Measurements from ENCODE around the gene DSCAML1. TPM values are rescaled to one million over a fixed set of nuclear protein-coding genes. Genes with fewer than 3 reads are reported as not detected.

The DSCAML1 gene
- total and polyA plus RNA-seq, 2 of the 8 experiments (the other 6 are each of a cell fraction or from before 2014, with no cell fraction given) = 0.19 to 0.24 TPM

DNA sequence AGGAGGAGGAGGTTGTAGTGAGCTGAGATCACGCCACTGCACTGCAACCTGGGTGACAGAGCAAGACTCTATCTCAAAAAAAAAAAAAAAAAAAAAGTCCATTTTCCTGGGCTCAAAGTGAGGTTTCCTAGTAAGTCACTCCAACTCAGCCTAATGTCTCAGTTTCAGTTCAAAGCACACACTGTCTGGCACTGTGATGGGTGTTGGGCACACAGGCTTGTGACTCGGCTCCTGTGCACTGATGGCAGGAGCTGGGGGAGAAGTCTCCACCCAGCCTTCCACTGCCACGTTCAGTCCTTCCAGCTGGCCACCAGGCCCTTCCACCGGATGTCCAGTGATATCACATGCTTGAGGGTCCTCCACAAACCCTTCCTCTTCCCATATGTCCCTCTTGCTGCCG lies 283.4 kb downstream of the DSCAML1 start:
- CTCF ChIA-PET (ENCODE audit: partially characterized antibody) = interaction anchor here (0.6 to 2.6 kb wide), 8 partner anchors 11 to 294 kb away, joined by 3 to 10 read pairs (median 6); no protein-coding TSS in a partner anchor
- 80% methylated on average over 5 of the region's 5 CpGs; no CpG with 5 or more reads in 1 of the 2 experiments for WGBS, 2 experiments (ENCODE audit: extremely low coverage in 1 of 2, insufficient coverage in 1 of 2, insufficient read length in 1 of 2, insufficient replicate concordance in 2 of 2, low coverage in 1 of 2, low lambda C conversion rate in 2 of 2, missing lambda C conversion rate in 1 of 2)
- H3K9ac ChIP-seq (replicated peaks in 1 of 4; ENCODE audit: extremely low read depth in 1 of 4, low read depth in 3 of 4, low read length in 3 of 4) = no peak overlapping the region
- TF ChIP-seq BCL11A (IDR thresholded peaks at IDR 0.05; ENCODE audit: low read depth in 2 of 2, low read length in 2 of 2) = no peak

More for the DNA sequence above, 283.4 kb downstream of the DSCAML1 start:
- Histone ChIP-seq H2AK5ac (ENCODE audit: low read depth, low read length) (0 out of 2 replicates have a peak overlapping the region, but pooled peaks have one; percentile 32), H3K18ac (ENCODE audit: extremely low read depth, low read length) (no peak overlapping the region), H2AFZ (ENCODE audit: low read length) (no peak overlapping the region), H3K79me2 (ENCODE audit: control insufficient read depth in 1 of 2, insufficient read depth in 2 of 2, low read length in 2 of 2) (no peaks in the 10 kb centered on the region), H2BK15ac (ENCODE audit: low read length) (peak overlapping the region; percentile 55; the same call in 1 of the 2 replicates), H2BK20ac (ENCODE audit: low read length) (no peak overlapping the region), H2BK5ac (ENCODE audit: low read depth, low read length) (no peak overlapping the region; the same call in 1 of the 2 replicates), H3K9me3 (ENCODE audit: insufficient read depth in 2 of 2, low read depth in 1 of 2, low read length in 1 of 2) (no peaks in the 10 kb centered on the region), H3K27ac (ENCODE audit: low read depth, low read length) (no peak overlapping the region), H2BK12ac (ENCODE audit: low read depth, low read length) (0 out of 2 replicates have a peak overlapping the region, but pooled peaks have one; percentile 80), H4K8ac (ENCODE audit: extremely low read depth, insufficient read depth, low read length) (0 out of 2 replicates have a peak overlapping the region, but pooled peaks have one; percentile 42), H3K23ac (ENCODE audit: insufficient read length) (no peak overlapping the region), H3K56ac (replicated peaks; ENCODE audit: insufficient read length, low read depth, low read length) (no peak overlapping the region), H4K5ac (ENCODE audit: insufficient read length, low read depth, low read length) (no peak overlapping the region), H3K79me1 (ENCODE audit: low read depth, low read length) (no peaks in the 10 kb centered on the region), H3K14ac (ENCODE audit: insufficient read length) (no peak overlapping the region), H3K36me3 (ENCODE audit: control insufficient read depth in 2 of 4, insufficient read depth in 4 of 4, low read length in 3 of 4) (no peaks in the 10 kb centered on the region), H3K23me2 (ENCODE audit: low read depth, low read length) (no peaks in the 10 kb centered on the region; the same call in 1 of the 2 replicates), H3K4me1 (replicated peaks in 1 of 4; ENCODE audit: control insufficient read depth in 3 of 4, insufficient read depth in 4 of 4, low read length in 3 of 4) (peaks cover 7 to 23% (median 14%) of the 10 kb centered on the region in 4 experiments), H4K91ac (replicated peaks; ENCODE audit: insufficient read length, low read length) (no peak overlapping the region), H3K4ac (replicated peaks; ENCODE audit: insufficient read length, low read depth, low read length) (no peak overlapping the region), H4K20me1 (replicated peaks in 1 of 2; ENCODE audit: control insufficient read depth in 1 of 2, insufficient read depth in 2 of 2, low read length in 2 of 2) (no peaks in the 10 kb centered on the region), H3K27me3 (replicated peaks in 1 of 4; ENCODE audit: control insufficient read depth in 3 of 4, extremely low read depth in 1 of 4, insufficient read depth in 3 of 4, low read length in 3 of 4) (no peaks in the 10 kb centered on the region), H2BK120ac (replicated peaks; ENCODE audit: low read depth, low read length) (no peak overlapping the region), H3K4me2 (ENCODE audit: insufficient read depth in 1 of 2, low read depth in 2 of 2, low read length in 2 of 2) (no peak overlapping the region), H3K4me3 (ENCODE audit: extremely low read depth in 1 of 4, insufficient read depth in 2 of 4, low read depth in 3 of 4, low read length in 4 of 4) (no peak overlapping the region)
- DNase-seq (ENCODE audit: low read depth in 1 of 2, low spot score in 2 of 2) = no peak
- POLR2A ChIA-PET (ENCODE audit: partially characterized antibody) = no interaction called here
- no peak for FAIRE-seq

Measured in H1 (cell line).